Natural killer cell (primary cell): Measurements from ENCODE around the gene CACNA1D. TPM values are rescaled to one million over a fixed set of nuclear protein-coding genes. Genes with fewer than 3 reads are reported as not detected.
A peak's percentile ranks its signal among the peaks of the same experiment; 100 is the strongest.

Source experiments
- ATAC-seq, 3 donors: fragments of 150-1000 bp in 2 of 3; fragments of 200-7000 bp in 1 of 3; cut with Tn5 transposase; 1 replicate in 1 of 3; 2 replicates in 2 of 3; pipeline ENCODE4 v1.10.0; 2021; ENCODE audit warnings: mild to moderate bottlenecking in 2 of 3, moderate library complexity in 2 of 3
- DNase-seq, 2 donors: peaks; one replicate each; pipeline versions ENCODE4 v3.0.0 to v3.0.0-alpha.2; 2013 to 2021; ENCODE audit warnings: mixed read lengths in 1 of 2
- H3K27ac ChIP-seq: one replicate; pipeline ENCODE4 v1.5.1; 2013; ENCODE audit warnings: mild to moderate bottlenecking, low read length
- H3K27me3 ChIP-seq: one replicate; pipeline ENCODE4 v1.6.1; 2013; ENCODE audit warnings: low read length; ENCODE audit not compliant: control insufficient read depth, insufficient read depth
- H3K36me3 ChIP-seq: one replicate; pipeline ENCODE4 v1.6.1; 2013; ENCODE audit warnings: low read length; ENCODE audit not compliant: control insufficient read depth, insufficient read depth
- H3K4me1 ChIP-seq: one replicate; pipeline ENCODE4 v1.6.1; 2013; ENCODE audit warnings: low read length; ENCODE audit not compliant: control insufficient read depth, insufficient read depth
- H3K4me3 ChIP-seq: one replicate; pipeline ENCODE4 v1.5.1; 2013; ENCODE audit warnings: low read length
- H3K9me3 ChIP-seq: one replicate; pipeline ENCODE4 v1.6.1; 2013; ENCODE audit warnings: low read length; ENCODE audit not compliant: control insufficient read depth, insufficient read depth
- H3K27ac Mint-ChIP-seq, 2 donors: one replicate each; pipeline ENCODE4 v1.8.0; 2022; ENCODE audit warnings: mild to moderate bottlenecking in 2 of 2, mixed read lengths in 2 of 2, moderate library complexity in 1 of 2
- H3K27me3 Mint-ChIP-seq, 2 donors: one replicate each; pipeline ENCODE4 v1.8.0; 2022; ENCODE audit warnings: low read depth in 2 of 2, mixed read lengths in 2 of 2
- H3K36me3 Mint-ChIP-seq: one replicate; pipeline ENCODE4 v1.8.0; 2022; ENCODE audit warnings: mixed read lengths
- H3K4me1 Mint-ChIP-seq, 2 donors: one replicate each; pipeline ENCODE4 v1.8.0; 2022; ENCODE audit warnings: mixed read lengths in 2 of 2
- H3K4me3 Mint-ChIP-seq: one replicate; pipeline ENCODE4 v1.8.0; 2022; ENCODE audit warnings: mild to moderate bottlenecking, moderate library complexity, mixed read lengths
- H3K9me3 Mint-ChIP-seq, 2 donors: one replicate each; pipeline ENCODE4 v1.8.0; 2022; ENCODE audit warnings: mixed read lengths in 2 of 2
- WGBS: methylation state at CpG from one replicate; pipeline ENCODE4 v1.1.7; 2013; ENCODE audit warnings: missing lambda C conversion rate; ENCODE audit not compliant: insufficient coverage; 5-methylcytosine and 5-hydroxymethylcytosine counted together
- intact Hi-C: fragments of 100-400 bp; cut with micrococcal nuclease; formaldehyde crosslinking; loops from one replicate; pipeline ENCODE4 v1.14.2; 2022
- total RNA-seq, 4 donors: library from RNA; stranded (reverse); fragments of 120-200 nt in 1 of 4; gene quantifications; one replicate each; pipeline versions ENCODE4 v1.2.3 to v1.2.4, GENCODE V29; 2013 to 2022
- TF ChIP-seq, protein P1 (sequence below): fragments of 200-600 bp; IDR thresholded peaks from one replicate; pipeline ENCODE4 v1.8.0; 2022; ENCODE audit warnings: antibody characterized with exemption

CACNA1D gene
- total RNA-seq, 3 donors from 2014 or later (not counting 1 experiment from before 2014, with no cell fraction given), result 0.54 to 10.1 TPM; not detected in 1

DNA sequence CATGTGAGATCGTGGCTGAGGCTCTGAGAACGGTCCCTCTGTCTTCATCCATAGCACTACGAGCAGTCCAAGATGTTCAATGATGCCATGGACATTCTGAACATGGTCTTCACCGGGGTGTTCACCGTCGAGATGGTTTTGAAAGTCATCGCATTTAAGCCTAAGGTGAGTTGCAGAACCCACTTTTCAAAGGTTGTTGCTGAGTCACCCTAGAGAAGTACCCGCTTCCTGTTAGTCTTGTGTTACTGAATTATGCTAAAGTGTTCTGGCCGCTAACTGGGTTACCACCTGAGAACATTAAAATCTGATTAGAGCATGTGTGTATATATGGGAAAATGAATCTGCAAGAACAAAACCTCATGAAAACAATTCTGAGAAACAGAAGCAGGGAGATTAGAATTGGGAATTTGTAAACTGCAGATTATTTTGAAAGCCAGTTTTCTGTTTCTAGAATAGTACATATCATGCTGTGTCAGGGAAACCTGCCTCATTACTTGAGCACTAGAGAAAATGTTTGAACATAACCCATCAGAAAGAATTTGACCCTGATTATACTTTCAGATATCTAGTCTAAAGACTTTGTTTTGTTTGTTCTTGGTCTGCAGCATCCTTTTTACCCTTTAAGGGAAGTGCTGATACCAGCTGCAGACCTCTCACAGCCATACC is 259.2 kb downstream of the CACNA1D start:
- H3K27ac Mint-ChIP-seq, result peak overlapping the region; percentile 25 to 42

DNA sequence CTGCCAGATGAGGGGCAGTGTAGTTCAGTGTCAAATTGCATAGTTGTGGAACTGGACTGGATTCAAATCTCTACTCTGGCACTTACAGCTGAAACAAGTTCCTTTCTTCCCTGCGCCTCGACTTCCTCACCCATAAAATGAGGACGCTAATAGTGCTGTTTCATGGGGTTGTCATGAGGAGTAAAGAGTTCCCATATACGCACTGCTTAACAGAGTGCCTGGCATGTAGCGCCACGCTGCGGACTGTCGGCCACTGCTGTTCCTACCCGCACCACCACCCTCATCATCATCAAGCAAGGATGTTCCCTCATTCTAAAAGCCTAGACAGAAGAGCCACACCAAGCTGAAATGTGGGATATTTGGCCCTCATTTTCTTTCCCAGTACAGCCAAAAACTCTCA is 259.9 kb downstream of the CACNA1D start:
- H3K9me3 ChIP-seq, result no peaks in the 10 kb centered on the region
- Mint-ChIP-seq H3K36me3 (no peaks in the 10 kb centered on the region), H3K27ac (peak overlapping the region; percentile 25 to 42), H3K27me3 (peaks cover 0 to 6% of the 10 kb centered on the region in 2 donors), H3K9me3 (no peaks in the 10 kb centered on the region), H3K4me3 (no peak overlapping the region), H3K4me1 (peaks cover 18 to 20% of the 10 kb centered on the region in 2 donors)
- no peak for ATAC-seq
- H3K36me3 ChIP-seq, result no peaks in the 10 kb centered on the region
- H3K4me1 ChIP-seq, result peaks cover 24% of the 10 kb centered on the region
- H3K27me3 ChIP-seq, result no peaks in the 10 kb centered on the region
- DNase-seq, result no peak
- TF ChIP-seq, protein P1, sequence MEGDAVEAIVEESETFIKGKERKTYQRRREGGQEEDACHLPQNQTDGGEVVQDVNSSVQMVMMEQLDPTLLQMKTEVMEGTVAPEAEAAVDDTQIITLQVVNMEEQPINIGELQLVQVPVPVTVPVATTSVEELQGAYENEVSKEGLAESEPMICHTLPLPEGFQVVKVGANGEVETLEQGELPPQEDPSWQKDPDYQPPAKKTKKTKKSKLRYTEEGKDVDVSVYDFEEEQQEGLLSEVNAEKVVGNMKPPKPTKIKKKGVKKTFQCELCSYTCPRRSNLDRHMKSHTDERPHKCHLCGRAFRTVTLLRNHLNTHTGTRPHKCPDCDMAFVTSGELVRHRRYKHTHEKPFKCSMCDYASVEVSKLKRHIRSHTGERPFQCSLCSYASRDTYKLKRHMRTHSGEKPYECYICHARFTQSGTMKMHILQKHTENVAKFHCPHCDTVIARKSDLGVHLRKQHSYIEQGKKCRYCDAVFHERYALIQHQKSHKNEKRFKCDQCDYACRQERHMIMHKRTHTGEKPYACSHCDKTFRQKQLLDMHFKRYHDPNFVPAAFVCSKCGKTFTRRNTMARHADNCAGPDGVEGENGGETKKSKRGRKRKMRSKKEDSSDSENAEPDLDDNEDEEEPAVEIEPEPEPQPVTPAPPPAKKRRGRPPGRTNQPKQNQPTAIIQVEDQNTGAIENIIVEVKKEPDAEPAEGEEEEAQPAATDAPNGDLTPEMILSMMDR, result no peak
- intact Hi-C loops, result no loop called here
- WGBS, result 68% methylated on average over 9 of the region's 9 CpGs
- no peak overlapping the region for H3K27ac ChIP-seq
- H3K4me3 ChIP-seq, result no peak overlapping the region

More for the DNA sequence above, 259.2 kb downstream of the CACNA1D start:
- H3K27me3 ChIP-seq, result no peaks in the 10 kb centered on the region
- intact Hi-C loops, result no loop called here
- ATAC-seq (peak; percentile 73 to 83 (median 83)), DNase-seq (peak in 1 of 2 donors; percentile 27)
- WGBS, result 17% methylated on average over 9 of the region's 9 CpGs
- Mint-ChIP-seq H3K4me3 (peak overlapping the region; percentile 49), H3K9me3 (no peaks in the 10 kb centered on the region), H3K4me1 (peaks cover 18 to 20% of the 10 kb centered on the region in 2 donors), H3K36me3 (no peaks in the 10 kb centered on the region), H3K27me3 (peaks cover 0 to 5% of the 10 kb centered on the region in 2 donors)
- TF ChIP-seq, protein P1, result no peak
- no peaks in the 10 kb centered on the region for H3K9me3 ChIP-seq
- no peak overlapping the region for H3K27ac ChIP-seq
- peaks cover 28% of the 10 kb centered on the region for H3K4me1 ChIP-seq
- H3K4me3 ChIP-seq, result no peak overlapping the region
- H3K36me3 ChIP-seq, result no peaks in the 10 kb centered on the region

DNA sequence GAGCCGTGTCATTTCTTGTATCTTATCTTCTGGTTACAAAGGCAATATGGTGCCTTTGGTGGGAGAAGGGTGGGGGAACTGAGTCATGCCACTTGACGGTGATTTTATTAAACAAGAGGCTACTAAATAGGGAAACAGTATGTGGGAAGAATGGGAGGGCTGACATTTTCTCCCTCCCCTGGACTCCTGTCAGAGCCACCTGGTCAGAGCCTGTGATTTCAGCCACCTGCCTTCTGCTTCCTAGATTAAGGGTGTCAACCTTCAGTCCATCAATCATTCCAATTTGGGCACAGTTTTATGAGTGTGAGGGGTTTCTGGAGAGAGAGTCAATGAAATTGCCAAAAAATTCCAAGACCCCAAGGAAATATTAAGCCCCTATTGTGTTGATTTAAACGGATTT is 264.4 kb downstream of the CACNA1D start:
- DNase-seq (no peak), ATAC-seq (no peak)
- no peaks in the 10 kb centered on the region for H3K36me3 ChIP-seq
- H3K4me3 Mint-ChIP-seq, result no peak overlapping the region
- no peaks in the 10 kb centered on the region for H3K9me3 Mint-ChIP-seq
- H3K36me3 Mint-ChIP-seq, result no peaks in the 10 kb centered on the region
- 77% methylated on average over 3 of the region's 3 CpGs for WGBS
- TF ChIP-seq, protein P1, result no peak
- H3K27me3 Mint-ChIP-seq, result peaks cover 0 to 9% of the 10 kb centered on the region in 2 donors
- no peak overlapping the region for H3K4me3 ChIP-seq
- H3K27ac ChIP-seq, result no peak overlapping the region
- H3K4me1 Mint-ChIP-seq, result peaks cover 9 to 12% of the 10 kb centered on the region in 2 donors
- H3K27me3 ChIP-seq, result no peaks in the 10 kb centered on the region
- intact Hi-C loops, result no loop called here
- peaks cover 7% of the 10 kb centered on the region for H3K4me1 ChIP-seq
- no peak overlapping the region for H3K27ac Mint-ChIP-seq
- H3K9me3 ChIP-seq, result no peaks in the 10 kb centered on the region

DNA sequence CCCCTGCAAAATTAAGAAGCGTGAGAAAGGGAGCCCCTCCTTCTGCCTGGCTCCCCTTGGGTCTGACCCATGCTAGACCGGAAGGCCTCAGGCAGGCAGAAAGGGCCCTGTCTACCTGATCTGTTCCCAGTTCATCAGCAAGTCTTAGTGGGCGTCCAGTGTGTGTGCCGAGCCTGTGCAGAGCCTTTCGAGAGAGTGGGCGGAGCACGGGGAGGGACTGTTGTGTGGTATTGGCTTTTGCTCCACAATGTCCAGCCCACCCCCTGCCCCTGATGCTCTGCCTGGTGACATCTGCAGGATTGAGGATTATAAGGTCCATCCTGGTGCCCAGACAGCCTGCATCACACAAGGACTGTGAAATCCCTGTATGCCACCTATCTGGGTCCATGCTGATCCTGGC is 268.9 kb downstream of the CACNA1D start:
- Mint-ChIP-seq H3K36me3 (no peaks in the 10 kb centered on the region), H3K9me3 (no peaks in the 10 kb centered on the region), H3K27ac (no peak overlapping the region), H3K4me1 (no peaks in the 10 kb centered on the region), H3K27me3 (peaks cover 0 to 5% of the 10 kb centered on the region in 2 donors), H3K4me3 (no peak overlapping the region)
- no peak for ATAC-seq
- intact Hi-C loops, result no loop called here
- DNase-seq, result no peak
- no peaks in the 10 kb centered on the region for H3K36me3 ChIP-seq
- H3K9me3 ChIP-seq, result no peaks in the 10 kb centered on the region
- WGBS, result 92% methylated on average over 7 of the region's 7 CpGs
- H3K4me1 ChIP-seq, result no peaks in the 10 kb centered on the region
- H3K27ac ChIP-seq, result no peak overlapping the region
- H3K4me3 ChIP-seq, result no peak overlapping the region
- TF ChIP-seq, protein P1, result no peak
- H3K27me3 ChIP-seq, result no peaks in the 10 kb centered on the region
